Type B pancreatic cell (in vitro differentiated cells): ENCODE results near the gene EPB42. TPM values are rescaled to one million over a fixed set of nuclear protein-coding genes. Genes with fewer than 3 reads are reported as not detected.

ENCODE experiments used
- DNase-seq: peaks from one replicate; pipeline ENCODE4 v3.0.0; 2021; ENCODE audit warnings: mixed read lengths; ENCODE audit not compliant: unreplicated experiment; ENCODE audit errors: extremely low spot score
- H3K27ac Mint-ChIP-seq: 2 replicates; pipeline ENCODE4 v1.8.0; 2021; ENCODE audit warnings: mild to moderate bottlenecking, mixed read lengths
- H3K27me3 Mint-ChIP-seq: 2 replicates; pipeline ENCODE4 v1.8.0; 2021; ENCODE audit warnings: mixed read lengths
- H3K36me3 Mint-ChIP-seq: 2 replicates; pipeline ENCODE4 v1.8.0; 2021; ENCODE audit warnings: mixed read lengths
- H3K4me1 Mint-ChIP-seq: one replicate; pipeline ENCODE4 v1.8.0; 2021; ENCODE audit warnings: mixed read lengths; ENCODE audit not compliant: unreplicated experiment
- H3K4me3 Mint-ChIP-seq: 2 replicates; pipeline ENCODE4 v1.8.0; 2021; ENCODE audit warnings: mild to moderate bottlenecking, mixed read lengths
- H3K9me3 Mint-ChIP-seq: 2 replicates; pipeline ENCODE4 v1.8.0; 2021; ENCODE audit warnings: mixed read lengths
- total RNA-seq: library from RNA; stranded (reverse); gene quantifications from 2 replicates; pipeline ENCODE4 v1.2.1, GENCODE V29; 2021; ENCODE audit warnings: low replicate concordance
- TF ChIP-seq, protein P1 (sequence below): fragments of 200-600 bp; sonication (generic); conservative IDR thresholded peaks from 2 replicates; pipeline ENCODE4 v1.5.0; 2021; ENCODE audit warnings: antibody characterized with exemption, mild to moderate bottlenecking

The EPB42 gene
- total RNA-seq, 1 donor from 2014 or later = not detected

DNA sequence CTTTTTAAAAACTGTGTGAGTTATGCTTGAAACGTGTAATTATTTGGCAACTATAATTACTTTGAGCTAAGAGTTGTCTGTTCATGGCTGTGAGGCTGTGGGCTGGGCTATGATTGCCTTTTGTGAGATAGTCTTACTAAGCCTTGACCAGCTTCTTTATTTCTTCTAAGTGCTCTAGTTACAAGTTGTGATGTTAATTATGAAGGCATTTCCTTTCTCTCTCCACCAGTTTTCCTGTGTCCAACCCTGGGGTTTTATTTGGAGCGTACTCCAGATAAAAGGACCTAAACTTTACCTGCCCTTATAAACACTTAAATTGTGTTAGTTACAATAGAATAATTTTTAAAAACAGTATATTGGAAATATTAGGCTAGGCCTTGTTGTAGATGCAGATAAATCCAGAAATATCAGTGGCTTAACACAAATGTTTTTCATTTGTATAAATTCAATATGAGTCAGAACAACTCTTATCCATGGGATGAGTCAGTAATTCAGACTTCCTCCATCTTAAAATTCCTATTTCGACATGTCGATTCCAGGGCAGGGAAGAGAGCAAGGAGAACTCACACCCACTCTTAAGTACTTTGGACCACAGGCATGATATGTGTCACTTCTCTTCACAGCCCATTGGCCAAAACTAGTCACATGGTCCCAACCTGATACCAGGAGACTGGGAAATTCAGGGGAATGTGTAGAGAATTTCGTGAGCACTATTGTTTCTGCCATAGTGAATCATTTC is 70.5 kb downstream of the EPB42 start:
- TF ChIP-seq, protein P1, sequence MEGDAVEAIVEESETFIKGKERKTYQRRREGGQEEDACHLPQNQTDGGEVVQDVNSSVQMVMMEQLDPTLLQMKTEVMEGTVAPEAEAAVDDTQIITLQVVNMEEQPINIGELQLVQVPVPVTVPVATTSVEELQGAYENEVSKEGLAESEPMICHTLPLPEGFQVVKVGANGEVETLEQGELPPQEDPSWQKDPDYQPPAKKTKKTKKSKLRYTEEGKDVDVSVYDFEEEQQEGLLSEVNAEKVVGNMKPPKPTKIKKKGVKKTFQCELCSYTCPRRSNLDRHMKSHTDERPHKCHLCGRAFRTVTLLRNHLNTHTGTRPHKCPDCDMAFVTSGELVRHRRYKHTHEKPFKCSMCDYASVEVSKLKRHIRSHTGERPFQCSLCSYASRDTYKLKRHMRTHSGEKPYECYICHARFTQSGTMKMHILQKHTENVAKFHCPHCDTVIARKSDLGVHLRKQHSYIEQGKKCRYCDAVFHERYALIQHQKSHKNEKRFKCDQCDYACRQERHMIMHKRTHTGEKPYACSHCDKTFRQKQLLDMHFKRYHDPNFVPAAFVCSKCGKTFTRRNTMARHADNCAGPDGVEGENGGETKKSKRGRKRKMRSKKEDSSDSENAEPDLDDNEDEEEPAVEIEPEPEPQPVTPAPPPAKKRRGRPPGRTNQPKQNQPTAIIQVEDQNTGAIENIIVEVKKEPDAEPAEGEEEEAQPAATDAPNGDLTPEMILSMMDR = no peak
- no peak overlapping the region for H3K4me3 Mint-ChIP-seq
- peaks cover 8% of the 10 kb centered on the region for H3K36me3 Mint-ChIP-seq
- no peaks in the 10 kb centered on the region for H3K4me1 Mint-ChIP-seq
- no peak overlapping the region for H3K27ac Mint-ChIP-seq
- no peaks in the 10 kb centered on the region for H3K27me3 Mint-ChIP-seq
- no peaks in the 10 kb centered on the region for H3K9me3 Mint-ChIP-seq
- DNase-seq = no peak

Other genes starting within 250 kb of the EPB42 start
- gene UBR1, start 115.0 kb downstream of the EPB42 start, total RNA-seq = 21.1 and 28.3 TPM in 2 replicates
- gene TMEM62, start 87.4 kb downstream of the EPB42 start, total RNA-seq = 11.5 and 22.1 TPM in 2 replicates
- gene CCNDBP1, start 35.6 kb downstream of the EPB42 start, total RNA-seq = 28.2 and 41.5 TPM in 2 replicates
- gene TGM5, start 45.9 kb upstream of the EPB42 start, total RNA-seq = 0.22 and 0.71 TPM in 2 replicates
- not detected in 2 replicates for gene TGM7, start 81.2 kb upstream of the EPB42 start, total RNA-seq
- gene LCMT2, start 109.6 kb upstream of the EPB42 start, total RNA-seq = 12.5 and 13.7 TPM in 2 replicates
- gene ZSCAN29, start 150.0 kb upstream of the EPB42 start, total RNA-seq = 28.8 and 45.6 TPM in 2 replicates
- 25.5 and 29.1 TPM in 2 replicates for gene TUBGCP4, start 150.1 kb upstream of the EPB42 start, total RNA-seq